ENCODE measurements around the gene MRTFA.
"Not testable (repeated sequence)": the region's sequence is repeated elsewhere in the genome, so short reads cannot be mapped to it uniquely, and the experiment has no call there.

The MRTFA gene

DNA sequence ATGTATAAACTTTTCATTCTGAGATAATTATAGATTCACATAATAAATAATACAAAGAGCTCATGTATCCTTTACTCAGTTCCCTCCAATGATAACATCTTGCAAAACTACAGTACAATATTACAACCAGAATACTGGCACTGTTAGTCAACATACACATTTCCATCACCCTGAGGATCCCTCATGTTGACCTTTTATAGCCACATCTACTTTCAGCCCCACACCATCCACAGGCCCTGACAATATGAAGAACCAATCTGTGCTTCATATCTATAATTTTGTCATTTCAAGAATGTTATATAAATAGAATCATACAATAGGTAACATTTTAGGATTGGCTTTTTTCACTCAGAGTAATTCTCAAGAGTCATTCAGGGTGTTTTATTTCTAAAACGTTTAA is 115.5 kb downstream of the MRTFA start:
- DNase-seq (ENCODE audit: low read depth), result no peak

DNA sequence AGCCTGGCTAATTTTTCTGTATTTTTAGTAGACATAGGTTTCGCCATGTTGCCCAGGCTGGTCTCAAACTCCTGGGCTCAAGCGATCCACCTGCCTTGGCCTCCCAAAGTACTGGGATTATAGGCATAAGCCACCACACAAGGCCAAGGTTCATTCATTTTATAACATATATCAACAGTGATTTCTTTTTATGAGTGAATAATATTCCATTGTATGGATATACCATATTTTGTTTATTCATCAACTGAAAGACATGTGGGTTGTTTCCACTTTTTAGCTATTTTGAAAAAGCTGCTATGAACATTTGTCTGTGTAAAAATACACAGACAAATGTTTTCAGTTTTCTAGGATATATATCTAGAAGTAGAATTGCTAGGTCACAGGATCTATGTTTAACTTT is 116.0 kb downstream of the MRTFA start:
- no peak for DNase-seq (ENCODE audit: low read depth)

GRCh38 chr22:40519948-40520331 is 116.6 kb downstream of the MRTFA start:
- no peak for DNase-seq (ENCODE audit: low read depth)

- DNase-seq (ENCODE audit: low read depth), result no peak
These were observed 117.1 kb downstream of the MRTFA start for GRCh38 chr22:40519284-40519947.

GRCh38 chr22:40518840-40519239 is 117.7 kb downstream of the MRTFA start:
- DNase-seq (ENCODE audit: low read depth), result no peak

DNA sequence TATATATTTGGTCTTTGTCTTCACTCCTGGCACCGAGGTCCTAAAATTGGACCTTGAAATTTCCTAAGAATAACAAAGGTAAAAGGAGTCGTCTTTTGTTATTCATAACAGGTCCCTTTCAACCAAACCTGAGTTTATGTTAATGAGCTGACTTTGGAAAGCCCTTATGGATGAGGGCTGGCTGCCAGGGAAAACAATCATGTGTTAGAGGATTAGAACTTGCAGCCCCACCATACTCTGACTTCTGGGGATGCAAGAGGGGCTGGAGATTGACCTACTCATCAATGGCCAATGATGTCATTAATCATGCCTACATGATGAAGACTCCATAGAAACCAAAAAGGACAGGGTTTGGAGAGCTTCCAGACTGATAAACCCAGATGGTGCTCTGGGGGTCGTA is 118.9 kb downstream of the MRTFA start:
- DNase-seq (ENCODE audit: low read depth), result no peak

DNA sequence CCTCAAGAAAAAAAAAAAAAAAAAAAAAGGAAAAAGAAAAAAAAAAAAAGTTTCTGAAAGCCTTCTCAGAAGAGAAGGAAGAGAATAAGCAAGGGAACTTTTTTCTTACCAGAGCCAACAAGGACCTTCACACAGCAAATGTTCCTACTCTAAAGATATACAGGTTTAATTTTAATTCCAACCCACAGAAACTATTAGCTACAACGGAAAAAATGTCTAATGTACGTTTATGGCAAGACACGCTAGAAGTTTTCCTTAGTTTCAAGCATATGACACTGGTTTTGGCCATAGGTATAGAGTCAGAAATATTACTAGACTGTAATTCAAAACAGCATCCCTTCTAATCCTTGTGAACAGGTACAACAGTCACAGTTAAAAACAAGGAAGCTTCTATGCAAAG is 120.1 kb downstream of the MRTFA start:
- DNase-seq (ENCODE audit: low read depth), result no peak

DNA sequence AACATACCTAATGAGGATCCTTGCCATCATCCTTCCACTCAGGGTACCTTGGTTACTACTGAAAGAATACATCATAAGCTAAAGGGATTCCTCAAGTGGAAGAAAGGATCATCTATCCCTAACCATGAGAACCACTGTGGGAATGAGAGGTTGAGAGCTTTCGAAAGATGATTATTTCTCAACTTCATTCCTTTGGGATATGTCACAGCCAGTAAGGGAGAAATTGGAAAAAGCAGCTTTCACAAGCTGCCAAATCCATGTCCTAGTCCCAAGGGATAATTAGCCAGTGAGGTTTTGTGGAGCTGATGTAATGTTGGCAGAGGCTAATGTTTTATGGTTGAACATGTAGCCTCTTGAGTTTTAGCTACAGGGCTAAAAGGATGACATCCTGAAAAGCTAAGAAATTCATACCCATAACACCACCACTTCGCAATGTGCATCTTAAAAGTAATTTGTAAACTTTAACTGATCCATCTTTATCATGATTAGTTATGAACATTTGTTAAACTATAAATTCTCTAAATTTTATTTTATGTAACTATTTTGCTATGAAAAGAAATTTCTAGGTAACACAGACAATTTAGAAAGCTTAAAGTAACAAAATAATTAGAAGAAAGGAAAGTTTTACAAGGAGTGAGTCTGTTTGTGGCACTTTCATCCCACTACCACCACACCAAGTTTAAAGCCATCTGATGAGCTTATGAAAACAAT is 123.9 kb downstream of the MRTFA start:
- DNase-seq (ENCODE audit: low read depth), result peak; percentile 100

DNA sequence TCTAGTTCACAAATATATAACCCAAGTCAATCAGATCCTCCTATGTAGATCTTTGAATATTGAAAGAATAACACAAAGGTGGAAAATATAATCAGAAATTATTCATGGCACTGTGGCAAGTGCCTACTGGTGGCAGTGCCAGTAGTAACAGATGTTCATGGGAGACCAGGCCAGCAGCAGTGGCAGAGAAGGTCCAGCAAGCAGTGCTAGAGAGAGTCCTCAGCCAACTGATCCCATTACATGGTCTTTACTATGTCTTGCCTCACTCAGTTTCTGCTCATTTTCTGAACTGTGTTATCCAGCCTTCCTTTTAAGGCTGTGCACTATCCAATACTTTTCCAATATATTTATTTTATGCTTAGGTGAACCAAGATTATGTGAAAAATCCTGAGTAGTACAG is 124.9 kb downstream of the MRTFA start:
- DNase-seq (ENCODE audit: low read depth), result no peak

DNA sequence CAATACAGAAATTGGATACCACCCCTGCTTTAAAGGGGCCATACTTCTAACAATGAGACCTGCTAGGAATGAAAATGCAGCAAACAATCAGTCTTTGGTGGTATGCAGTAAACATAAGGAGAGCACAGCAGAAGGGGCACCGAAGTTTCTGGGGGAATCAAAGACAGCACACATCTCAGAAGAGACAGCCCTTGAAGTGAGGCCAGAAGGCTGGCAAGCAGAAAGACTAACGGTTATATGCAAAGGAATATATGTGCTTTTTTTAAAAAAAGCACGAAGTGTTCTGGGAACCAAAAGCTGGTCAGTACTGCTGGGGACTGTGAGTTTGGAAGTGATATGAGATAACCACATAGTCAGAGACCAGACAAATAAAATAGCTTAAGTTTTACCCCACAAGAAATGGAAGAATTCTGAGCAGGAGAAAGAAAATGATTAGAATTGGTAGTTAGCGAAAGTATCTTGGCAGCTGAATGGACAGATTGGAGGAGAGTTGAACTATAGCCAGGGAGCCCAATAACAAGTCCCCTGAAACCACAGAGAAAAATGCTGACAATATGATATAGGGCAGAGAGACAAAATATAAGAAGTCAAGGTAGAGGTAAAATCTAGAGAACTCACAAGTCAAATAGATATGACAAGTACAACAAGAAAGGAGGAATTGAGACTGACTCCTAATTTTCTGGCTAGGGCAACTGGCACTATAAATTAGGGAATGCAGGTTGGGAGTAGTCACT is 125.7 kb downstream of the MRTFA start:
- no peak for DNase-seq (ENCODE audit: low read depth)

- DNase-seq (ENCODE audit: low read depth), result peak; percentile 69
These were observed 127.0 kb downstream of the MRTFA start for GRCh38 chr22:40509401-40510134.

GRCh38 chr22:40508046-40508445 is 128.5 kb downstream of the MRTFA start:
- not testable (repeated sequence) for DNase-seq (ENCODE audit: low read depth)

GRCh38 chr22:40507491-40507890 is 129.0 kb downstream of the MRTFA start:
- no peak for DNase-seq (ENCODE audit: low read depth)

DNA sequence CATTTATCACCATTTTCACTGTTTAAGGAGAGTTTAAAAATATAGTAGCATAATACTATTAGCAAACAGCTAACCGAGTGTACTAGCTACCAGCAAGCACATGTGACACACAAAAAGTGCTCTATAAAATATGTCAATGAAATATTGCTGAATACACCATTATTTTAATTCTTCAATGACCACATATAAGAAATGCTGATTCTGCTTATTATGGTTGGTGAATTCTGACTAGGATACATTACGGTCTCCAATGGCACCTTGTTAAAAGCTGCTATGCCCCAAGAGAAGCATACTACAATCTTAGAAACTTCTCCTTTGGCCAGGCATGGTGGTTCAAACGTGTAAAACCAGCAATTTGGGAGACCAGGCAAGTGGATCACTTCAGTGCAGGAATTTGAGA is 129.8 kb downstream of the MRTFA start:
- no peak for DNase-seq (ENCODE audit: low read depth)

DNA sequence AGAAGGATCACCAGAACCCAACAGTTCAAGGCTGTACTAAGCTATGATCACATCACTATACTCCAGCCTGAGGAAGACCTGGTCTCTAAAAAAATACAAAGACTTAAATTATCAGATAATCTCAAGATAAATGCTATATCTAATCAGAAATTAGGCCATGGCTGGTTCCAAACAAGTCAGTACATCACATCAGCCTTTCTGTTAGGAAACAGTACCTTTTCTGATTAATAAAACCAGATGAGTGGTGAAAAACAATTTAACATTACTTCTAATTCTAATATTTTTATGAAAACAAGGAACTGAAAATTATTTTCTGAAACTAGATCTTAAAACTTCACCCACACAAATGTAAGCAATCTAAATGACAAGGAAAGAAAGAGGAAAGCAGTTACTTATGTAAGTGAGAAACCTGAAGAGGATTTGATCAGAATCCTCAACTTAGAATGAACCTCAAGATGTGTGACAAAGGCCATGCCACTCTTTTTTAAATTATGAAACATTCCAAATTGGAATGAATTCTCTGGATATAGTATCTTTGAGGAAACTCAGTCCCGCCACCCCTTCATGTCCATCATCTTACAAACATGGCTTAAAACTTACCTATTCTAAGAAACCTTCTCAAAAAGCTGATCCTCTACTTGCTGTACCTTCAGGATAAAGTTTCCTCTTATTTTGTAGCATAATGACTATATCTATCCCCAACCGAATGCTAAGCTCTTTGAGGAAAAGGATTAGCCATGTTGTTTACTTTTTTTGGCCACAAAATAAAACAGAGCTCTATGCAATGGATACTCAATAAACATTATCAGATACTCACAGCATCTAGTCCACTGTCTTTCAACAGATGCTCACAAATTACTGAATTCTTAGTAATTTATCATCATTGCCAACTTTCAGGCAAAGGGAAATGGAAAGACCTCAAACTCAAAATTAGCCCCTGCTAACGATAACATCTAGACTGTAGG is 132.0 kb downstream of the MRTFA start:
- DNase-seq (ENCODE audit: low read depth), result no peak

DNA sequence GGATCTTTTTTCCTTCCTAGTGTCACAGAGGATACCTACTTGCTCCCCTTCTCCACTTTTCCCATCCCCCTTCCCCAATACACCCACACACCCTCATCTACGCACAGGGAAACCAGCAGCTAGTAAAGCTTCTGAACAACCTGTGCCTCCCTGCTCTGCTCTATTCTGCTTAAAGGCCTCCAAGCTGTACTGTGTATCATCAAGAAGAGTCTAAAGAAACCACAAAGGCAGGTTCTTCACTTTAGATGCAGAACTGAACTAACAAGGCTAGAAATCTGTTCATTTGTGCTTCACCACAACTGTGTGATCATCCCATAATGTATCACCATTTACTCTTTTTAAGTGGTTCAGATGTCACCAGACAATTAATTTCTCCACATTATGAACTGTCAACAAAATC is 133.6 kb downstream of the MRTFA start:
- DNase-seq (ENCODE audit: low read depth), result no peak

- not testable (repeated sequence) for DNase-seq (ENCODE audit: low read depth)
These were observed 136.1 kb downstream of the MRTFA start for GRCh38 chr22:40500465-40500786.

DNA sequence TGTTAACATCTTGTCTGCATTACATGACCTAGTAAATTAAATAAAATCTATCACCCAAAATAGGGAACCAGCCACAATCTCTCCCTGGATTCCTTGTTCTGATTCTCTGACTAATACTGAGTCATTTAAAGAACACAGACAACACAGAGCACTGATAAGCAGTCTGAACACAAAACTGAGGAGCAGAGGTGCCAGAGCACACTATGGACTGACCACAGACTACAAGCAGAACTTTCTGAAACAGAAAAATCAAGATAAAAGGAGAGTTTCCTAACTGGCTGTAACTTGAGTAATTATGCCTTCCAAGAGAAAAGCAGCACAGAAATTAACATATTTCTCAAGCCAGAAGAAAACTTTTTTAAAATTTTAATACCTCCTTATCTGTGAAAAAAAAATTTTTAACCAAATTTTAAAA is 137.3 kb downstream of the MRTFA start:
- peak; percentile 96 for DNase-seq (ENCODE audit: low read depth)

- DNase-seq (ENCODE audit: low read depth), result peak; percentile 77
These were observed 137.9 kb downstream of the MRTFA start for GRCh38 chr22:40498420-40499208.

- no peak for DNase-seq (ENCODE audit: low read depth)
These were observed 143.1 kb downstream of the MRTFA start for GRCh38 chr22:40493441-40493840.
